ENCODE data around the gene DBX1.
A peak's percentile ranks its signal among the peaks of the same experiment; 100 is the strongest.

Gene DBX1

GRCh38 chr11:20127671-20128527 lies 32.4 kb downstream of the DBX1 start:
- no peak for TF ChIP-seq EZH2phosphoT487 (IDR thresholded peaks at IDR 0.05; ENCODE audit: borderline replicate concordance)
- peak; percentile 90 for TF ChIP-seq CTCF (conservative IDR thresholded peaks at IDR 0.05; ENCODE audit: low read length)
- Histone ChIP-seq H4K20me1 (ENCODE audit: insufficient read depth, low read length, poor library complexity, severe bottlenecking) (no peaks in the 10 kb centered on the region), H2AFZ (ENCODE audit: low read length) (no peak overlapping the region)

GRCh38 chr11:20126724-20127123 lies 33.6 kb downstream of the DBX1 start:
- Histone ChIP-seq H3K4me1 (ENCODE audit: insufficient read depth, low read length, poor library complexity, severe bottlenecking) (no peaks in the 10 kb centered on the region), H3F3A (ENCODE audit: low read depth) (no peaks in the 10 kb centered on the region), H4K20me1 (ENCODE audit: insufficient read depth, low read length, poor library complexity, severe bottlenecking) (no peaks in the 10 kb centered on the region), H3K27me3 (ENCODE audit: insufficient read depth, low read length, poor library complexity, severe bottlenecking) (no peaks in the 10 kb centered on the region), H3K9ac (ENCODE audit: low read depth, low read length, poor library complexity, severe bottlenecking) (no peak overlapping the region), H3K9me3 (ENCODE audit: insufficient read depth, low read depth, low read length) (no peaks in the 10 kb centered on the region), H3K9me2 (replicated peaks; ENCODE audit: low read depth, low read length) (no peaks in the 10 kb centered on the region), H3K4me3 (ENCODE audit: low read length, poor library complexity, severe bottlenecking) (no peak overlapping the region), H3K79me2 (ENCODE audit: insufficient read depth, low read length) (no peaks in the 10 kb centered on the region), H2AFZ (ENCODE audit: low read length) (no peak overlapping the region), H3K36me3 (ENCODE audit: insufficient read depth, low read length) (no peaks in the 10 kb centered on the region), H3K4me2 (ENCODE audit: low read depth, low read length, poor library complexity, severe bottlenecking) (no peak overlapping the region)
- no peak for TF ChIP-seq EZH2phosphoT487 (IDR thresholded peaks at IDR 0.05; ENCODE audit: borderline replicate concordance)
- no peak for TF ChIP-seq CTCF (conservative IDR thresholded peaks at IDR 0.05; ENCODE audit: low read length)

More at GRCh38 chr11:20127671-20128527, 32.4 kb downstream of the DBX1 start:
- Histone ChIP-seq H3K4me2 (ENCODE audit: low read depth, low read length, poor library complexity, severe bottlenecking) (no peak overlapping the region), H3K9ac (ENCODE audit: low read depth, low read length, poor library complexity, severe bottlenecking) (no peak overlapping the region), H3F3A (ENCODE audit: low read depth) (no peaks in the 10 kb centered on the region), H3K4me1 (ENCODE audit: insufficient read depth, low read length, poor library complexity, severe bottlenecking) (no peaks in the 10 kb centered on the region), H3K4me3 (ENCODE audit: low read length, poor library complexity, severe bottlenecking) (no peak overlapping the region), H3K79me2 (ENCODE audit: insufficient read depth, low read length) (no peaks in the 10 kb centered on the region), H3K9me2 (replicated peaks; ENCODE audit: low read depth, low read length) (no peaks in the 10 kb centered on the region), H3K27me3 (ENCODE audit: insufficient read depth, low read length, poor library complexity, severe bottlenecking) (no peaks in the 10 kb centered on the region), H3K9me3 (ENCODE audit: insufficient read depth, low read depth, low read length) (no peaks in the 10 kb centered on the region), H3K36me3 (ENCODE audit: insufficient read depth, low read length) (no peaks in the 10 kb centered on the region)

- H3K4me3 ChIP-seq (ENCODE audit: low read length, poor library complexity, severe bottlenecking) = no peak overlapping the region
- H3K9me3 ChIP-seq (ENCODE audit: insufficient read depth, low read depth, low read length) = no peaks in the 10 kb centered on the region
- H3K27me3 ChIP-seq (ENCODE audit: insufficient read depth, low read length, poor library complexity, severe bottlenecking) = no peaks in the 10 kb centered on the region
- no peak overlapping the region for H3K9ac ChIP-seq (ENCODE audit: low read depth, low read length, poor library complexity, severe bottlenecking)
- no peak for TF ChIP-seq EZH2phosphoT487 (IDR thresholded peaks at IDR 0.05; ENCODE audit: borderline replicate concordance)
- TF ChIP-seq CTCF (conservative IDR thresholded peaks at IDR 0.05; ENCODE audit: low read length) = no peak
- no peaks in the 10 kb centered on the region for H3K9me2 ChIP-seq (replicated peaks; ENCODE audit: low read depth, low read length)
- H3F3A ChIP-seq (ENCODE audit: low read depth) = no peaks in the 10 kb centered on the region
- H3K4me2 ChIP-seq (ENCODE audit: low read depth, low read length, poor library complexity, severe bottlenecking) = no peak overlapping the region
- no peak overlapping the region for H2AFZ ChIP-seq (ENCODE audit: low read length)
- H3K4me1 ChIP-seq (ENCODE audit: insufficient read depth, low read length, poor library complexity, severe bottlenecking) = no peaks in the 10 kb centered on the region
- no peaks in the 10 kb centered on the region for H3K36me3 ChIP-seq (ENCODE audit: insufficient read depth, low read length)
- H3K79me2 ChIP-seq (ENCODE audit: insufficient read depth, low read length) = no peaks in the 10 kb centered on the region
- no peaks in the 10 kb centered on the region for H4K20me1 ChIP-seq (ENCODE audit: insufficient read depth, low read length, poor library complexity, severe bottlenecking)
Measured at GRCh38 chr11:20125927-20126326, 34.3 kb downstream of the DBX1 start.
